Bone marrow (tissue), 2 donors: ENCODE results near the gene CRYBA1.
"Not testable (repeated sequence)": the region's sequence is repeated elsewhere in the genome, so short reads cannot be mapped to it uniquely, and the experiment has no call there.

ENCODE experiments used
- DNase-seq, 2 donors: peaks; one replicate each; lab custom pipeline; 2025; lab: John Stamatoyannopoulos, UW

The CRYBA1 gene

GRCh38 chr17:29246628-29247027, at the start of gene CRYBA1:
Gene CRYBA1 (plus strand): TSS chr17:29246859. CDS start chr17:29246864, 5 bp downstream.
- DNase-seq, result no peak

GRCh38 chr17:29197516-29198272, 49.0 kb upstream of the CRYBA1 start:
- no peak for DNase-seq

GRCh38 chr17:29204068-29204804, 42.4 kb upstream of the CRYBA1 start:
- not testable (repeated sequence) for DNase-seq

GRCh38 chr17:29205047-29205446, 41.6 kb upstream of the CRYBA1 start:
- DNase-seq, result no peak

- DNase-seq, result no peak
Observed at GRCh38 chr17:29207975-29208374, 38.7 kb upstream of the CRYBA1 start.

GRCh38 chr17:29209073-29209472, 37.6 kb upstream of the CRYBA1 start:
- no peak for DNase-seq

- DNase-seq, result no peak
Observed at GRCh38 chr17:29210879-29211278, 35.8 kb upstream of the CRYBA1 start.

GRCh38 chr17:29212094-29212631, 34.5 kb upstream of the CRYBA1 start:
- DNase-seq, result no peak

- DNase-seq, result no peak
Observed at GRCh38 chr17:29212681-29213121, 34.0 kb upstream of the CRYBA1 start.

GRCh38 chr17:29214215-29215146, 32.2 kb upstream of the CRYBA1 start:
- DNase-seq, result peak in 1 of 2 donors; percentile 15

GRCh38 chr17:29215174-29215573, 31.5 kb upstream of the CRYBA1 start:
- DNase-seq, result no peak

GRCh38 chr17:29215717-29216116, 30.9 kb upstream of the CRYBA1 start:
- DNase-seq, result no peak

GRCh38 chr17:29216181-29216580, 30.5 kb upstream of the CRYBA1 start:
- DNase-seq, result no peak

- DNase-seq, result no peak
Observed at GRCh38 chr17:29216856-29217255, 29.8 kb upstream of the CRYBA1 start.

- DNase-seq, result peak; percentile 37 to 77
Observed at GRCh38 chr17:29219378-29220047, 27.1 kb upstream of the CRYBA1 start.

GRCh38 chr17:29221338-29221737, 25.3 kb upstream of the CRYBA1 start:
- not testable (repeated sequence) for DNase-seq

GRCh38 chr17:29225396-29225795, 21.3 kb upstream of the CRYBA1 start:
- DNase-seq, result no peak

- no peak for DNase-seq
Observed at GRCh38 chr17:29233301-29233700, 13.4 kb upstream of the CRYBA1 start.

- DNase-seq, result not testable (repeated sequence)
Observed at GRCh38 chr17:29234972-29235371, 11.7 kb upstream of the CRYBA1 start.

- no peak for DNase-seq
Observed at GRCh38 chr17:29235904-29236303, 10.8 kb upstream of the CRYBA1 start.

- DNase-seq, result no peak
Observed at GRCh38 chr17:29237476-29238132, 9.1 kb upstream of the CRYBA1 start.
